Measurements from ENCODE around the gene IRAK2. TPM values are rescaled to one million over a fixed set of nuclear protein-coding genes. Genes with fewer than 3 reads are reported as not detected.
"Not testable (repeated sequence)": the region's sequence is repeated elsewhere in the genome, so short reads cannot be mapped to it uniquely, and the experiment has no call there.

The IRAK2 gene
- total RNA-seq, 1 experiment from 2014 or later: 4.2 TPM

GRCh38 chr3:10173926-10174435 is 9.3 kb downstream of the IRAK2 start:
- Mint-ChIP-seq H3K9me3 (ENCODE audit: unreplicated experiment) (peaks cover 6% of the 10 kb centered on the region), H3K36me3 (ENCODE audit: insufficient read depth, unreplicated experiment) (peaks cover 2% of the 10 kb centered on the region), H3K4me3 (ENCODE audit: unreplicated experiment) (no peak overlapping the region), H3K27ac (ENCODE audit: unreplicated experiment) (no peak overlapping the region), H3K27me3 (ENCODE audit: insufficient read depth, unreplicated experiment) (no peaks in the 10 kb centered on the region), H3K4me1 (ENCODE audit: low read depth, unreplicated experiment) (no peaks in the 10 kb centered on the region)
- POLR2A ChIA-PET: no interaction called here
- CTCF ChIA-PET: no interaction called here
- Histone ChIP-seq H3K4me1 (no peaks in the 10 kb centered on the region; the same call in 1 of the 2 replicates), H3K4me3 (ENCODE audit: low read depth, low read length) (no peak overlapping the region), H3K36me3 (ENCODE audit: control insufficient read depth, insufficient read depth, low read length) (no peaks in the 10 kb centered on the region), H3K9me3 (peaks cover 12% of the 10 kb centered on the region), H3K27me3 (replicated peaks; ENCODE audit: control insufficient read depth, insufficient read depth, low read length) (no peaks in the 10 kb centered on the region)
- no peak for DNase-seq
- intact Hi-C loops (cut with micrococcal nuclease; ENCODE audit: unreplicated experiment): no loop called here
- no peak for TF ChIP-seq CTCF (IDR thresholded peaks at IDR 0.05; ENCODE audit: insufficient read depth in 1 of 2, low read depth in 1 of 2, low read length in 1 of 2, severe bottlenecking in 1 of 2, unreplicated experiment in 1 of 2)
- no TSS peak for BruUV-seq (replicated peaks)

- not testable (repeated sequence) for H3K27ac Mint-ChIP-seq (ENCODE audit: unreplicated experiment)
- POLR2A ChIA-PET: interaction anchor here (0.5 kb wide), 1 partner anchor 19 kb away, joined by 3 read pairs; no protein-coding TSS in a partner anchor
These were observed 10.6 kb downstream of the IRAK2 start for GRCh38 chr3:10175334-10175733.

GRCh38 chr3:10176150-10176549 is 11.4 kb downstream of the IRAK2 start:
- H3K9me3 Mint-ChIP-seq (ENCODE audit: unreplicated experiment); H3K36me3 Mint-ChIP-seq (ENCODE audit: insufficient read depth, unreplicated experiment); DNase-seq; intact Hi-C loops (cut with micrococcal nuclease; ENCODE audit: unreplicated experiment); H3K4me3 Mint-ChIP-seq (ENCODE audit: unreplicated experiment); H3K27ac Mint-ChIP-seq (ENCODE audit: unreplicated experiment); H3K9me3 ChIP-seq; CTCF ChIA-PET; H3K27me3 ChIP-seq (replicated peaks; ENCODE audit: control insufficient read depth, insufficient read depth, low read length); BruUV-seq (replicated peaks); H3K36me3 ChIP-seq (ENCODE audit: control insufficient read depth, insufficient read depth, low read length); H3K4me1 ChIP-seq; H3K4me1 Mint-ChIP-seq (ENCODE audit: low read depth, unreplicated experiment); H3K27me3 Mint-ChIP-seq (ENCODE audit: insufficient read depth, unreplicated experiment); H3K4me3 ChIP-seq (ENCODE audit: low read depth, low read length): not testable (repeated sequence)
- POLR2A ChIA-PET: interaction anchor here (0.5 kb wide), 1 partner anchor 20 kb away, joined by 3 read pairs; no protein-coding TSS in a partner anchor

More at GRCh38 chr3:10175334-10175733, 10.6 kb downstream of the IRAK2 start:
- intact Hi-C loops (cut with micrococcal nuclease; ENCODE audit: unreplicated experiment); H3K4me1 Mint-ChIP-seq (ENCODE audit: low read depth, unreplicated experiment); DNase-seq; H3K27me3 ChIP-seq (replicated peaks; ENCODE audit: control insufficient read depth, insufficient read depth, low read length); H3K9me3 Mint-ChIP-seq (ENCODE audit: unreplicated experiment); H3K4me1 ChIP-seq; H3K36me3 Mint-ChIP-seq (ENCODE audit: insufficient read depth, unreplicated experiment); H3K4me3 Mint-ChIP-seq (ENCODE audit: unreplicated experiment); BruUV-seq (replicated peaks); H3K27me3 Mint-ChIP-seq (ENCODE audit: insufficient read depth, unreplicated experiment); H3K9me3 ChIP-seq; CTCF ChIA-PET; H3K4me3 ChIP-seq (ENCODE audit: low read depth, low read length); H3K36me3 ChIP-seq (ENCODE audit: control insufficient read depth, insufficient read depth, low read length): not testable (repeated sequence)

GRCh38 chr3:10177737-10178136 is 13.0 kb downstream of the IRAK2 start:
- ChIA-PET CTCF (no interaction called here), POLR2A (interaction anchor here (0.5 kb wide), 1 partner anchor 11 kb away, joined by 3 read pairs; no protein-coding TSS in a partner anchor)
- BruUV-seq (replicated peaks): no TSS peak
- no peaks in the 10 kb centered on the region for H3K4me1 Mint-ChIP-seq (ENCODE audit: low read depth, unreplicated experiment)
- Histone ChIP-seq H3K4me3 (ENCODE audit: low read depth, low read length) (no peak overlapping the region), H3K27me3 (replicated peaks; ENCODE audit: control insufficient read depth, insufficient read depth, low read length) (no peaks in the 10 kb centered on the region), H3K36me3 (ENCODE audit: control insufficient read depth, insufficient read depth, low read length) (no peaks in the 10 kb centered on the region), H3K9me3 (no peaks in the 10 kb centered on the region), H3K4me1 (no peaks in the 10 kb centered on the region)
- TF ChIP-seq CTCF (IDR thresholded peaks at IDR 0.05; ENCODE audit: insufficient read depth in 1 of 2, low read depth in 1 of 2, low read length in 1 of 2, severe bottlenecking in 1 of 2, unreplicated experiment in 1 of 2): no peak
- no peak overlapping the region for H3K4me3 Mint-ChIP-seq (ENCODE audit: unreplicated experiment)
- H3K36me3 Mint-ChIP-seq (ENCODE audit: insufficient read depth, unreplicated experiment): no peaks in the 10 kb centered on the region
- DNase-seq: no peak
- H3K27ac Mint-ChIP-seq (ENCODE audit: unreplicated experiment): no peak overlapping the region
- H3K9me3 Mint-ChIP-seq (ENCODE audit: unreplicated experiment): no peaks in the 10 kb centered on the region
- H3K27me3 Mint-ChIP-seq (ENCODE audit: insufficient read depth, unreplicated experiment): no peaks in the 10 kb centered on the region
- intact Hi-C loops (cut with micrococcal nuclease; ENCODE audit: unreplicated experiment): no loop called here

Data from Caco-2 (cell line).